HG03175 (cell line): ENCODE measurements around the gene C6orf47.

Experiments used
- ATAC-seq: cut with Tn5 transposase; IDR thresholded peaks from one replicate; pipeline ENCODE4 v1.9.1; 2021; ENCODE audit warnings: mild to moderate bottlenecking, moderate library complexity; ENCODE audit not compliant: unreplicated experiment

The C6orf47 gene

GRCh38 chr6:31689249-31690110 is 28.9 kb upstream of the C6orf47 start:
- no peak for ATAC-seq

- ATAC-seq, result no peak
Measured at GRCh38 chr6:31687860-31688693, 27.5 kb upstream of the C6orf47 start.

GRCh38 chr6:31687321-31687720 is 26.7 kb upstream of the C6orf47 start:
- no peak for ATAC-seq

GRCh38 chr6:31686483-31686882 is 25.9 kb upstream of the C6orf47 start:
- no peak for ATAC-seq

GRCh38 chr6:31683591-31683990 is 23.0 kb upstream of the C6orf47 start:
- no peak for ATAC-seq

GRCh38 chr6:31681135-31681671 is 20.6 kb upstream of the C6orf47 start:
- peak; percentile 31 for ATAC-seq

GRCh38 chr6:31680226-31681134 is 19.9 kb upstream of the C6orf47 start, which contains the start of gene LY6G5C:
LY6G5C (minus strand) TSS chr6:31681067; CDS start chr6:31680373, 694 bp downstream.
- ATAC-seq, result peak; percentile 41

GRCh38 chr6:31677955-31678354 is 17.4 kb upstream of the C6orf47 start:
- no peak for ATAC-seq

- ATAC-seq, result no peak
Measured at GRCh38 chr6:31676904-31677303, 16.3 kb upstream of the C6orf47 start.

- no peak for ATAC-seq
Measured at GRCh38 chr6:31676322-31676903, 15.8 kb upstream of the C6orf47 start.

- no peak for ATAC-seq
Measured at GRCh38 chr6:31669676-31670075, 9.1 kb upstream of the C6orf47 start, which contains the start of gene LY6G5B. LY6G5B (plus strand) TSS chr6:31669976; CDS start chr6:31670951, 975 bp downstream.

GRCh38 chr6:31666337-31666965 is 5.9 kb upstream of the C6orf47 start:
- no peak for ATAC-seq

GRCh38 chr6:31665501-31666336 is 5.1 kb upstream of the C6orf47 start, which contains the start of gene CSNK2B:
CSNK2B (plus strand) TSS chr6:31666080; CDS start chr6:31666832, 752 bp downstream.
- ATAC-seq, result peak; percentile 82

GRCh38 chr6:31664790-31665500 is 4.4 kb upstream of the C6orf47 start, which contains the start of gene GPANK1:
GPANK1 (minus strand) TSS chr6:31664997; CDS start chr6:31664478, 519 bp downstream.
- peak; percentile 39 for ATAC-seq

- no peak for ATAC-seq
Measured at GRCh38 chr6:31663961-31664789, 3.6 kb upstream of the C6orf47 start.

GRCh38 chr6:31663126-31663960 is 2.8 kb upstream of the C6orf47 start:
- ATAC-seq, result no peak
